Measurements from ENCODE around the gene VPS9D1.
"Not testable (repeated sequence)": the region's sequence is repeated elsewhere in the genome, so short reads cannot be mapped to it uniquely, and the experiment has no call there.

The VPS9D1 gene

DNA sequence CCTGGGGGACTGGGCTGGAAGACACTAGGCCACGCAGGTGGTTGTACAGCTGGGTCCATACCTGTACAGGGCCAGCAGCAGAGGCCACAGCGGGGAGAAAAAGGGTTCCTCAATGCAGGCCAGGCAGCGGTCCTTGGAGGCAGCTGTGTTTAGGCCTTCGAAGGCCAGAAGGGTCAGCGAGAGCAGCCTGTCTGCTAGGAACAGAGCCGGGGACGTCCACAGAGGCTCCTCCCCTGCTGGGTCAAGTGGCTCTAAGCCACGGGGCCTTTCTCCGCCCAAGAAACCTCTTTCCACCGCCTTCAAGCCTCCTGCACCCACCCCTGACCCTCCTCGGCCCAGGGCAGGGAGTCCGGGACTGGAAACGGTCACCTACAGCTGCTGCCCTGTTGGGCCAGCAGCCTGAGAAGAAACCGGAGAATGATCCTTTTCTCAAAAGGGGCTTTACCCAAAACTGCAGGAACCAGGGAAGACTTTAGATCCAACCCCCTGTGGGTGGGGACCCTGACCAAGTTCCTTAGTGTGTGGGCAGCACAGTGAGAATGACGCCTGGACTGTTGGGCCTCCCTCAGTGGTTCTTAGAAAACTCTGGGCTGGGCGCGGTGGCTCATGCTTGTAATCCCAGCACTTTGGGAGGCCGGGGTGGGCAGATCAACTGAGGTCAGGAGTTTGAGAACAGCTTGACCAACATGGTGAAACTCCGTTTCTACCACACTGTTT lies 10.8 kb downstream of the VPS9D1 start:
- no peak for DNase-seq (ENCODE audit: low read depth)

- no peak for DNase-seq (ENCODE audit: low read depth)
These were observed 11.5 kb downstream of the VPS9D1 start for GRCh38 chr16:89709166-89709565.

DNA sequence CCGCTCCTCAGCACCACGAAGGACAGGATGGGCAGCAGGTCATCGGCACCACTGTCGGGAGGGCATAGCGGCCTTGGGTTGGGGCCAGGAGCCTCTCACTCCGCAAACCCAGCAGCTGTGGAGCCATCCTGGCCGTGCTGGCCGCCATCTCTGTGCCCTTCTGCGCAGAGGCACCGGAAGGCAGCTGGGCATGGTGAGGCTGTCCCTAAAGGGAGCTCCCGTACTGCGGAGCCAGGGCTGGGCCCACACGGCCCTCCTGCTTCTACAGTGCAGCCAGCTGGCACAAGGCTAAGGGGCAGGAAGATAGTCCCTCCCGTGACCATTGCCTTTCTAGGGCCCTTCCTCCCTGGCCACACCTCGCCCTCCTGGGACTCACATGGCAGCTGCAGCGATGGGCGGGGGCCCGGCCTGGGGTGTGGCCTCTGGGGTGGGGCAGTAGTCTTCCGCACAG lies 12.2 kb downstream of the VPS9D1 start:
- no peak for DNase-seq (ENCODE audit: low read depth)

DNA sequence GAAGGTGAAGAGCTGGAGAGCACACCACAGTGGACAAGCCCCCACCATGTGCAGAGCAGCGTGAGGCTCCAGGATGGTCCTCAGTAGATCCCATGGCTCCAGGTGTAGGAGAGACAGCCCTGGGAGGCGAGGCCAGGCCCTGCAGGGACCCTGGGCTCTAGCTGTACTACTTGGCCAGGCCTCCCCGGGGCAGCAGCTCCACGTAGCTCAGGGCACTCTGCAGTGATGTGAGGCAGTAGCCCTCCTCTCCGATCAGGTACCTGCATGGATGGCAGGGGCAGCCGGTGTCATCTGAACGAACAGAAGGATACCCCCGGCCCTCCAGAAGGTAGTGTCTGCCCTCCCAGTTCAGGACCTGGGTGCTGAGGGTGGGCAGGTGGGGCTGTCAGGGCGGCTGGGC lies 13.0 kb downstream of the VPS9D1 start:
- no peak for DNase-seq (ENCODE audit: low read depth)

GRCh38 chr16:89706518-89707260 lies 14.0 kb downstream of the VPS9D1 start:
- no peak for DNase-seq (ENCODE audit: low read depth)

- no peak for DNase-seq (ENCODE audit: low read depth)
These were observed 15.7 kb downstream of the VPS9D1 start for GRCh38 chr16:89705006-89705405.

GRCh38 chr16:89704281-89704680 lies 16.4 kb downstream of the VPS9D1 start:
- DNase-seq (ENCODE audit: low read depth) = no peak

- peak; percentile 96 for DNase-seq (ENCODE audit: low read depth)
These were observed 19.0 kb downstream of the VPS9D1 start, which contains the start of gene SPATA2L for GRCh38 chr16:89701425-89702406. SPATA2L (minus strand) TSS chr16:89701705; CDS start chr16:89701232, 473 bp downstream.

DNA sequence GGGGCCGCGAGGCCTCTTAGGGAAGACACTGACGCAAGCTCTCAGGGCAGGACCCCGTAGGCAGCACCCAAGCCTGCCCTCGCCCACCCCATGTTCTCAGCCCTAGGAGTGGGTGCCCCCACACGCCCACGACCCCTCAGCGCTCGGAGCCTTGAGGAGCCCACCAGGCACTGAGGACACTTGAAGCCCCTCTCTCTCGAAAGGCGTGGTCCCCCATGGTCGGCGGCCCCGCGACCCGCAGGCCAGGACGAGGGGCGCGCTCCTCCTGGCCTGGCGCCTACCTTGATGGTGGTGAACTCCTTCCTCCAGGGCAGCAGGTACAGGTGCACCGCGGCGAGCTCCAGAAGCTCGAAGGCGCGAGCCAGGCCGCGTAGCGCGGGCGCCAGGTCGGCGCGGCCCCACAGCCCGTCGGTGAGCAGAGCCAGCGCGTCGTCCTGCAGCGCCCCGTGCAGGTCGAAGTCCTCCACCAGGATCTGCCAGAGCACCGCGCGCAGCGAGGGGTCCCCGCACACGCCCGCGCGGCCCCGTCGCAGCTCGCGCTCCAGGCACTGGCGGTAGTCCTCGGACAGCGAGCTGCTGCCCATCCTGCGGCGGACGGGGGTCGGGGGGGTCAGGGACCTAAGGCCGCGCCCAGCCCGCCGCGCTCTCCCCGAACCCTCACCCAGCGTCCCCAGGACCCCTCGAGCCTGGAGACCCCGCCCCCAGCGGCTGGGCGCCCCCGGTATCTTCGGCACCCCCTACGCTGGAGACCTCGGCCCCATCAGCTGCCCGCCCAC lies 19.9 kb downstream of the VPS9D1 start:
- peak; percentile 36 for DNase-seq (ENCODE audit: low read depth)

- DNase-seq (ENCODE audit: low read depth) = peak; percentile 96
These were observed 20.5 kb downstream of the VPS9D1 start for GRCh38 chr16:89700100-89700648.

DNA sequence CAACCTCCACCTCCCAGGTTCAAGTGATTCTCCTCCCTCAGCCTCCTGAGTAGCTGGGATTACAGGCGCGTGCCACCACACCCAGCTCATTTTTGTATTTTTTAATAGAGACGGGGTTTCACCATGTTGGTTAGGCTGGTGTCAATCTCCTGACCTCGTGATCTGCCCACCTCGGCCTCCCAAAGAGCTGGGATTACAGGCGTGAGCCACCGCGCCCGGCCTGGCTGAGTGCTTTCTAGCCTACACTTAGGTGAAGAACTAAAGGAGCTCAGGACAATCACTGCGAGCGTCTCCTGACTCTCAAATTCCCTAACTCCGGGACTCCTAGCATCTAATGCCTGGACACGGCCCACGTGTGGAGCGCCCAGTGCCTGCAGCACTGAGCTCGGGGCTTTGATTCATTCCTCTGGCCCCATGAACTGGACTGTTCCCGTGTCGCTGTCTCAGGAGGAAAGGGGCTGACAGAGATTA lies 21.0 kb downstream of the VPS9D1 start:
- not testable (repeated sequence) for DNase-seq (ENCODE audit: low read depth)

DNA sequence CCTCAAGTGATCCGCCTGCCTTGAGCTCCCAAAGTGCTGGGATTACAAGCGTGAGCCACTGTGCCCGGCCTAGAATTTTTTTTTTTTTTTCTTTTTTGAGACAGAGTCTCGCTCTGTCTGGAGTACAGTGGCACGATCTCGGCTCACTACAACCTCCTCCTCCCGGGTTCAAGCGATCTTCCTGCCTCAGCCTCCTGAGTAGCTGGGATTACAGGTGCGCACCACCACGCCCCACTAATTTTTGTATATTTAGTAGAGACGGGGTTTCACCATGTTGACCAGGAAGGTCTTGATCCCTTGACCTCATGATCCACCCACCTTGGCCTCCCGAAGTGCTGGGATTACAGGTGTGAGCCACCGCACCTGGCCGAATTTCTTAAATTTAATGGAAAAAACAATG lies 22.0 kb downstream of the VPS9D1 start:
- not testable (repeated sequence) for DNase-seq (ENCODE audit: low read depth)

DNA sequence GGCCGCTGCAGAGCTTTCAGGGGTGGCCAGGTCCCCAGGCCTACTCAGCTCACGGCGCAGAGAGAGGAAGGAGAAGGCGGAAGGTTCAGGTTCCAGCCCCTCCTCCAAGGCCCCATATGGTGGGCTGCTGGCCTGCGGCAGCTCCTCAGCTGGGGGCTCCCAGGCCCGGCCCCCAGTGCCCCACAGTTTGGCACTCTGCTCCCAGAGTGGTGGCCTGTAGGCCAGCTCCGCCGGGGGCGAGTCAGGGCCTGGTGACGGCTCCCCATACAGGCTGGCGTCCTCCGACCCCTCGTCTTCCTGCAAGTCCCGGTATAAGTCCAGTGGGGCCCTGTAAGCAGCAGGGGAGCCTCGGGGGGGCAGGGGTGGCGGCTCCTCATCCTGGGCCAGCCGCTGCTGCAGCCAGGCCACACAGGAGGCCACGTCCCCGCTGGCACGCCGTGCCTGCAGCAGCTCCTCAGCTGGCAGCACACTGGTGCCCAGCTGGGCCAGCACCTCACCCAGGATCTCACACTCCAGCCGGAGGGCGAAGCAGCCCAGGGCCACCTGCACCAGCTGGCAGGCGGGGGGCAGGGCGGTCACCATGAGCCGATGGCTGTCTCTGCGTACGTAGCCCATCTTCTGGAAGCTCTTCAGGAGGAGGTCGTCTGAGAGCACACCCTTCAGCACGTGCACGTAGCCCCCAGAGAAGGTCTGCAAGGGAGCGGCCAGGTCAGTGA lies 22.9 kb downstream of the VPS9D1 start:
- DNase-seq (ENCODE audit: low read depth) = no peak

DNA sequence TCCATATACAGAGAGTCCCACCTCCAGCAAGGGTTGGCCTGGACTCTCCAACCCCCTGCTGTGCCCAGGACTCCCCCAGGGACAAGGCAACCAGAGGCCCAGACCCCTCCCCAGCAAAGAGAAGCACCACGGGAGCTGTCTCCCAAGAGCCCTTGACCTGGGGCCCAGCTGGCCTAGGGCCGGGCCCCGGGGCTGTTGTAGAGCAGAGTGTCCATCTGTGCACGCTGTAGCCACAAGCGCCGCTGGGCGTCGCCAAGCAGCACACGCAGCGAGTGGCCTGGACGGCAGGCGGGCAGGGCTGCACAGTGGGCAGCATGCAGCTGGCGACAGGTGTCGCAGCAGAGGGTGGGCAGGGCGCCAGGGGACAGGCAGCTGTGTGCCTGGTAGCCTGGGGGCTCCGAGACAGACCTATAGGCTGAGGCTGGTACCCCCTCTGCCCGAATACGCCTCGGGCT lies 23.5 kb downstream of the VPS9D1 start:
- DNase-seq (ENCODE audit: low read depth) = no peak

DNA sequence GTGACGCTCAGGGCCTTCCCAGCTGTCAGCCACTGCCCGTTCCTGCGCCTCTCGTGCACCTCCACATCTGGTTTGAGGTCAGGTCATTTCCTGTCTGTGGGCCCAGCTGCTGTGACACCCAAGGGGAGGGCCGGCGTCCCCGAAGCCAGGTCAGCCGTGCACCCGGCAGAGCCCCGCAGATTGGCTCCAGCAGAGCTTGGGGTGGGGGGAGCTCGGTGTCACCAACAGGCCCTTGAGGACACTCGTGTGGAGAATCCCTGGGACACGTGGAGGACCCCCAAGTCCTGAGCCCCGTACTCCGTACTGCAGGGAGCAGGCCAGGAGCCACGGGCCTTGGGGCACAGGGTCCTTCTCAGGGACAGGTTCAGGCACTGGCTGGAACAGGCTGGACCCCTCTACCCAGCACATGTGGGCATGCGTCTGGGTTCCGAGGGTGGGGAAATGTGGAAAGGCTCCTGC lies 24.0 kb downstream of the VPS9D1 start:
- no peak for DNase-seq (ENCODE audit: low read depth)

DNA sequence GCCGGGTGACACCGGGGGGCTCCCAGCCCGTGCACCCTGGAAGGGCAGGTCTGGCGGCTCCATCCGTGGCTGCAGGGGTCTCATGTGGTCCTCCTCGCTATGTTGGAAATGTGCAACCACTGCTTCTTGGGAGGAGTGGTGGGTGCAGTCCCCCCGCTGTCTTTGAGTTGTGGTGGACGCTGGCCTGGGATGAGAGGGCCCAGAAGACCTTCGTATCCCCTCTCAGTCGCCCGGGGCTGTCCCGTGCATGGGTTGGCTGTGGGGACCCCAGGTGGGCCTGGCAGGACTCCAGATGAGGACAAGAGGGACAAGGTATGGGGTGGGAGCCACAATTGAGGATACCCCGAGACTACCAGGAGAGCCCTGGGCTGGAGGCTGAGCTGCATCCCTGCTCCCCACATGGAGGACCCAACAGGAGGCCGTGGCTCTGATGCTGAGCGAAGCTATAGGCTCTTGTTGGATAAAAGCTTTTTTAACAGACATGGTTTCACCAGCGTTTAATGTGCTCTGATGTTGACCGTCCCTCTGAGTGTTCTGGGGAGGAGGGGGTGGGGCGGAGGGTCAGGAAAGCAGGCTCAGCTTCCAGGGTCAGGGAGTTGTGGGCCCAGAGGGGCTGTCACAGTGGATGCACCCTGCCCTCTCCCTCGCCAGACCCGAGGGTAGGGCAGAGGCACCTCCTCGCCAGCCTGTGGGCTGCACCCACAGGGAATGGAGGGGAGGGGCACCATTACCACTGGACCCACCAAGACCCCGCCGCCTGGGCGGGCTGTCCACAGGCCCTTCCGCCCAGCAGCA lies 24.6 kb downstream of the VPS9D1 start:
- no peak for DNase-seq (ENCODE audit: low read depth)

GRCh38 chr16:89695086-89695874 lies 25.4 kb downstream of the VPS9D1 start:
- DNase-seq (ENCODE audit: low read depth) = no peak

- not testable (repeated sequence) for DNase-seq (ENCODE audit: low read depth)
These were observed 26.0 kb downstream of the VPS9D1 start for GRCh38 chr16:89694784-89695085.
